ENCODE data around the gene ST6GAL2. TPM values are rescaled to one million over a fixed set of nuclear protein-coding genes. Genes with fewer than 3 reads are reported as not detected.

Gene ST6GAL2
- total RNA-seq, 1 donor = 0.36 TPM

DNA sequence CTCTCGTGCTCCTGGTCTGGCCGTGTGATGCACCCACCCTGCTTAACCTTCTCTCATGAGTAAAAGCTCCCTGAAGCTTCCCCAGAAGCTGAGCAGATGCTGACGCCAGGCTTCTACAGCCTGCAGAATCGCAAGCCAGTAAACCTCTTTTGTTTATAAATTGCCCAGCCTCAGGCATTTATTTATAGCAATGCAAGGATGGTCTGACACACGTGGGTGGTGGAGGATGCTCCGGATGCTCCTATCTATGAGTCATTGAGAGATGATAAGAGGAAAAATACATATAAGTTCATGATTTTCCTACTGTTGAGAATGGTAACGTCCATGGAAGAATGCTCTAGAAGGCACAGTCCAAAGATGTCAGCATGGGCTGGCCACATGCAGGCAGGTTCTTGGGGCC lies 8.6 kb upstream of the ST6GAL2 start:
- H3K4me3 ChIP-seq (ENCODE audit: insufficient read depth, low read length) = no peak overlapping the region

DNA sequence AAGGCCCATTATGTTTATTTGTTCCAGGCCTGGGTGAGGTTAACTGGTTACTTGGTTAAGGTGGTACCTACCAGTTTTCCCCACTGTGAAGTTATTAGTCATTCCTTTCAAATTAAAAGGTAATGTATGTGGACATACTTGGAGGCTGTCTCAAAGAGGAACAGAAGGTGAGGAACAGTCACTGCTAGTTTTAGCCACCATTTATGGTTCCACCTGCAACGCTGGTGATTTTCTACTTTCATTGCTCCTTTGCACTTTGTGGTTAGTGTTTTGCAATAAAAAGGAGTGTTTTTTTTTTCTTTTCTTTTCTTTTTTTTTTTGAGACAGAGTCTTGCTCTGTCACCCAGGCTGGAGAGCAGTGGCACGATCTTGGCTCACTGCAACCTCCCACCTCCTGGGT lies 6.1 kb upstream of the ST6GAL2 start:
- no peak overlapping the region for H3K4me2 ChIP-seq (ENCODE audit: insufficient read depth, low read length)
- H2AFZ ChIP-seq (ENCODE audit: low read length) = no peak overlapping the region
- H3K4me1 ChIP-seq (ENCODE audit: insufficient read depth, low read length) = no peaks in the 10 kb centered on the region
- no peaks in the 10 kb centered on the region for H4K20me1 ChIP-seq (ENCODE audit: insufficient read depth, low read length)
- no peak overlapping the region for H3K4me3 ChIP-seq (ENCODE audit: insufficient read depth, low read length)
- H3K36me3 ChIP-seq (ENCODE audit: insufficient read depth, low read length) = no peaks in the 10 kb centered on the region
- H3K27ac ChIP-seq (ENCODE audit: low read depth, low read length) = no peak overlapping the region
- H3K9me3 ChIP-seq (ENCODE audit: low read depth, low read length) = no peaks in the 10 kb centered on the region
- H3K79me2 ChIP-seq (ENCODE audit: insufficient read depth, low read length) = no peaks in the 10 kb centered on the region
- TF ChIP-seq, protein P1, sequence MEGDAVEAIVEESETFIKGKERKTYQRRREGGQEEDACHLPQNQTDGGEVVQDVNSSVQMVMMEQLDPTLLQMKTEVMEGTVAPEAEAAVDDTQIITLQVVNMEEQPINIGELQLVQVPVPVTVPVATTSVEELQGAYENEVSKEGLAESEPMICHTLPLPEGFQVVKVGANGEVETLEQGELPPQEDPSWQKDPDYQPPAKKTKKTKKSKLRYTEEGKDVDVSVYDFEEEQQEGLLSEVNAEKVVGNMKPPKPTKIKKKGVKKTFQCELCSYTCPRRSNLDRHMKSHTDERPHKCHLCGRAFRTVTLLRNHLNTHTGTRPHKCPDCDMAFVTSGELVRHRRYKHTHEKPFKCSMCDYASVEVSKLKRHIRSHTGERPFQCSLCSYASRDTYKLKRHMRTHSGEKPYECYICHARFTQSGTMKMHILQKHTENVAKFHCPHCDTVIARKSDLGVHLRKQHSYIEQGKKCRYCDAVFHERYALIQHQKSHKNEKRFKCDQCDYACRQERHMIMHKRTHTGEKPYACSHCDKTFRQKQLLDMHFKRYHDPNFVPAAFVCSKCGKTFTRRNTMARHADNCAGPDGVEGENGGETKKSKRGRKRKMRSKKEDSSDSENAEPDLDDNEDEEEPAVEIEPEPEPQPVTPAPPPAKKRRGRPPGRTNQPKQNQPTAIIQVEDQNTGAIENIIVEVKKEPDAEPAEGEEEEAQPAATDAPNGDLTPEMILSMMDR (IDR thresholded peaks at IDR 0.05; ENCODE audit: extremely low read depth, low read depth, low read length) = no peak
- H3K27me3 ChIP-seq (ENCODE audit: insufficient read depth, low read length) = peaks cover 22% of the 10 kb centered on the region
- DNase-seq (ENCODE audit: insufficient read length, low spot score, missing footprints) = no peak

More for the DNA sequence above, 8.6 kb upstream of the ST6GAL2 start:
- Histone ChIP-seq H3K4me2 (ENCODE audit: insufficient read depth, low read length) (no peak overlapping the region), H3K9me3 (ENCODE audit: low read depth, low read length) (no peaks in the 10 kb centered on the region), H3K27ac (ENCODE audit: low read depth, low read length) (no peak overlapping the region), H3K79me2 (ENCODE audit: insufficient read depth, low read length) (no peaks in the 10 kb centered on the region), H2AFZ (ENCODE audit: low read length) (no peak overlapping the region), H3K4me1 (ENCODE audit: insufficient read depth, low read length) (no peaks in the 10 kb centered on the region), H3K36me3 (ENCODE audit: insufficient read depth, low read length) (no peaks in the 10 kb centered on the region), H4K20me1 (ENCODE audit: insufficient read depth, low read length) (no peaks in the 10 kb centered on the region), H3K27me3 (ENCODE audit: insufficient read depth, low read length) (peaks cover 10% of the 10 kb centered on the region)
- no peak for DNase-seq (ENCODE audit: insufficient read length, low spot score, missing footprints)
- TF ChIP-seq, protein P1 (IDR thresholded peaks at IDR 0.05; ENCODE audit: extremely low read depth, low read depth, low read length) = no peak

DNA sequence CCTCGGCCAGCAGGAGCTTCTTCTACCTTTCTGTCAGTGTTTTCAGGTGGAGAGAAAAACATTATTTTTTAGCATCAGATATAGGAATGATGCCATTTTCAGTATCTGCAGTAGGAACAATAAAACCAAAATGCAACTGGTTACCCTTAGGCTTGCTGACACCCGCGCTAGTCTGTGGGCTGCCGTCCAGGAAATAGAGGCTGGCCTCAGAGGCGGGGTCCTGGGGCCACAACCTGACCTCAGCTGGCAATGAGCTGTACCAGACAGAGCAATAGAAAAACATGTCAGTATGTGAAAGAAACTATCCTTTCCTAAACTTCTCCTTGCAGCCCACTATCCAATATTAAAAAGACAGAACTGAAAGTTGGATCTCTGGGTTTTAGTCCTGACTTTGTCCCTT lies 4.6 kb upstream of the ST6GAL2 start:
- H3K79me2 ChIP-seq (ENCODE audit: insufficient read depth, low read length) = no peaks in the 10 kb centered on the region
- H3K4me1 ChIP-seq (ENCODE audit: insufficient read depth, low read length) = no peaks in the 10 kb centered on the region
- peaks cover 32% of the 10 kb centered on the region for H3K27me3 ChIP-seq (ENCODE audit: insufficient read depth, low read length)
- H3K4me3 ChIP-seq (ENCODE audit: insufficient read depth, low read length) = no peak overlapping the region
- H4K20me1 ChIP-seq (ENCODE audit: insufficient read depth, low read length) = no peaks in the 10 kb centered on the region
- TF ChIP-seq, protein P1 (IDR thresholded peaks at IDR 0.05; ENCODE audit: extremely low read depth, low read depth, low read length) = no peak
- H3K4me2 ChIP-seq (ENCODE audit: insufficient read depth, low read length) = no peak overlapping the region
- no peaks in the 10 kb centered on the region for H3K9me3 ChIP-seq (ENCODE audit: low read depth, low read length)
- H3K27ac ChIP-seq (ENCODE audit: low read depth, low read length) = no peak overlapping the region
- H2AFZ ChIP-seq (ENCODE audit: low read length) = no peak overlapping the region
- H3K36me3 ChIP-seq (ENCODE audit: insufficient read depth, low read length) = no peaks in the 10 kb centered on the region
- DNase-seq (ENCODE audit: insufficient read length, low spot score, missing footprints) = no peak

DNA sequence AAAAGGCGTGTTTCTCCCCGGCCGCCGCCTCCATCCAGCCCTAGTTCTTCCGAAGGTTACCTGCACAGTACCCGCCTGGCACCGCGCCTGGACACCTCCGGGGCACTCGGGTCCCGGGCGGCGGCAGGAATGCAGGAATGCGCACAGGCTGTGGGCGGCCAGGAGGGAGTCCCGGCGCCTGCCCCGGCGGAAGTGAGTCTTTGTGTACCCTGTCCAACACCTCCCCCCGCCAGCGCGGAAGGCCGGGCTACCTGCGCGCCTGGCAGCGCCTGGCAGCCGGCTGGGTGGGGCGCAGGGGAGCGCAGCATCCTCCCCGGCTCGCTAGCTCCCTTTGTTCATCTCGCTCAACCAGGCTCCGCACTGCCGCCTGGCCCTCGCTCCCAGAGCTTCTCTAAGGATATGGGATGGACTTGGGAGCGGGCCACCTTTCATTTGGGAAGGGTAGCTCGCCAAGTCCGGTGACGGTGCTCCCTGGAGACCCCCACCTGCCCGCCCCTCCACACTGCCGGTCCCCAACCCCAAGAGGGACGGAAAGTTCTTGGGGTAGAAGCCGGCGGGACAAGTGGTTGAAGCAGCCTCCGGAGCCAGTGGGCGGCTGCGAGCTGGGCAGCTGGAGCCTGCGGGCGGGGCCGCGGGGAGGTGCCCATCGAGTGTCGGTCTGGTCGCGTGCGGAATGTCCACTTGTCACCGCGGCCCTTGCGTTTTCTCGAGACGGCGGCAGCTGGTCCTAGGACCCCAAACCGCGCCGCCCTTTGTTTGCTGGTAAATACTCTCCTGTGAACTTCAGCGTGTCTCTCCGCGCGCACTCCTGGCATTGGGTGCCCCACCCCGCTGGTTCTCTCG lies 1.2 kb upstream of the ST6GAL2 start:
- Histone ChIP-seq H3K4me1 (ENCODE audit: insufficient read depth, low read length) (no peaks in the 10 kb centered on the region), H3K9me3 (ENCODE audit: low read depth, low read length) (no peaks in the 10 kb centered on the region), H3K79me2 (ENCODE audit: insufficient read depth, low read length) (no peaks in the 10 kb centered on the region), H3K27ac (ENCODE audit: low read depth, low read length) (no peak overlapping the region), H2AFZ (ENCODE audit: low read length) (peak overlapping the region; percentile 41), H4K20me1 (ENCODE audit: insufficient read depth, low read length) (peaks cover 2% of the 10 kb centered on the region), H3K4me3 (ENCODE audit: insufficient read depth, low read length) (peak overlapping the region; percentile 62), H3K4me2 (ENCODE audit: insufficient read depth, low read length) (peak overlapping the region; percentile 73), H3K36me3 (ENCODE audit: insufficient read depth, low read length) (no peaks in the 10 kb centered on the region), H3K27me3 (ENCODE audit: insufficient read depth, low read length) (peaks cover 51% of the 10 kb centered on the region)
- TF ChIP-seq, protein P1 (IDR thresholded peaks at IDR 0.05; ENCODE audit: extremely low read depth, low read depth, low read length) = no peak
- peak; percentile 86 for DNase-seq (ENCODE audit: insufficient read length, low spot score, missing footprints)

All from osteoblast (primary cell).